Left lung (tissue), 10 donors: ENCODE data around the gene TGFBI. TPM values are rescaled to one million over a fixed set of nuclear protein-coding genes. Genes with fewer than 3 reads are reported as not detected.

Source experiments
- ATAC-seq: fragments of 200-7000 bp; cut with Tn5 transposase; one replicate; pipeline ENCODE4 v1.9.1; 2020; ENCODE audit warnings: moderate library complexity
- DNase-seq, 4 donors: peaks; one replicate each; pipeline ENCODE4 v3.0.0-alpha.2; 2013 to 2020
- H3K27ac ChIP-seq, 2 donors: fragments of 200-600 bp; sonication (generic) in 1 of 2; one replicate each; pipeline versions ENCODE4 v1.5.0 to v1.8.0; 2020 to 2021
- H3K27me3 ChIP-seq, 2 donors: fragments of 200-600 bp; sonication (generic) in 1 of 2; one replicate each; pipeline versions ENCODE4 v1.5.0 to v1.8.0; 2020 to 2021
- H3K36me3 ChIP-seq, 2 donors: fragments of 200-600 bp; sonication (generic) in 1 of 2; one replicate each; pipeline versions ENCODE4 v1.5.0 to v1.8.0; 2020 to 2021
- H3K4me1 ChIP-seq, 2 donors: fragments of 200-600 bp; one replicate each; pipeline ENCODE4 v1.8.0; 2021
- H3K4me3 ChIP-seq, 2 donors: fragments of 200-600 bp; sonication (generic) in 1 of 2; one replicate each; pipeline versions ENCODE4 v1.5.0 to v1.8.0; 2020 to 2021; ENCODE audit warnings: mild to moderate bottlenecking in 1 of 2
- H3K9me3 ChIP-seq, 2 donors: fragments of 200-600 bp; sonication (generic) in 1 of 2; one replicate each; pipeline versions ENCODE4 v1.5.0 to v1.8.0; 2020 to 2021
- intact Hi-C, 2 donors: fragments of 100-400 bp; cut with DNase I; formaldehyde crosslinking; loops; one replicate each; pipeline versions ENCODE4 v1.11.2 to v1.14.2; 2022
- polyA plus RNA-seq, 6 donors: library from polyadenylated mRNA; unstranded; fragments of 120-200 nt; gene quantifications; one replicate each; pipeline ENCODE4 v1.2.1, GENCODE V29; 2013; ENCODE audit not compliant: insufficient read length in 6 of 6
- total RNA-seq, 2 donors: library from RNA; stranded (reverse); fragmentation: NEBNext Ultra II Directional; extraction: Animal tissue kit (Norgen Biotek cat#: 25700); gene quantifications; one replicate each; pipeline ENCODE4 v1.2.1, GENCODE V29; 2021
- TF ChIP-seq, protein P1 (sequence below), 2 donors: fragments of 200-600 bp; sonication (generic) in 1 of 2; IDR thresholded peaks; one replicate each; pipeline versions ENCODE4 v1.5.0 to v1.8.0; 2021; ENCODE audit warnings: antibody characterized with exemption in 2 of 2
- donor health status: DM: no; HTN: yes; CAD: no.
- donor health status: DM: no; HTN: no; CAD: no.

The TGFBI gene
- total and polyA plus RNA-seq, 8 donors = 124 to 222 (median 146) TPM

- Histone ChIP-seq H3K27me3 (no peaks in the 10 kb centered on the region), H3K4me1 (no peaks in the 10 kb centered on the region), H3K4me3 (no peak overlapping the region), H3K36me3 (peaks cover 0 to 36% of the 10 kb centered on the region in 2 donors), H3K9me3 (no peaks in the 10 kb centered on the region), H3K27ac (no peak overlapping the region)
- ATAC-seq (no peak), DNase-seq (no peak)
- intact Hi-C loops = loop anchor here in 1 of 2 donors (10.0 kb wide), 1 partner anchor 120 kb away; no protein-coding TSS in a partner anchor
- TF ChIP-seq, protein P1, sequence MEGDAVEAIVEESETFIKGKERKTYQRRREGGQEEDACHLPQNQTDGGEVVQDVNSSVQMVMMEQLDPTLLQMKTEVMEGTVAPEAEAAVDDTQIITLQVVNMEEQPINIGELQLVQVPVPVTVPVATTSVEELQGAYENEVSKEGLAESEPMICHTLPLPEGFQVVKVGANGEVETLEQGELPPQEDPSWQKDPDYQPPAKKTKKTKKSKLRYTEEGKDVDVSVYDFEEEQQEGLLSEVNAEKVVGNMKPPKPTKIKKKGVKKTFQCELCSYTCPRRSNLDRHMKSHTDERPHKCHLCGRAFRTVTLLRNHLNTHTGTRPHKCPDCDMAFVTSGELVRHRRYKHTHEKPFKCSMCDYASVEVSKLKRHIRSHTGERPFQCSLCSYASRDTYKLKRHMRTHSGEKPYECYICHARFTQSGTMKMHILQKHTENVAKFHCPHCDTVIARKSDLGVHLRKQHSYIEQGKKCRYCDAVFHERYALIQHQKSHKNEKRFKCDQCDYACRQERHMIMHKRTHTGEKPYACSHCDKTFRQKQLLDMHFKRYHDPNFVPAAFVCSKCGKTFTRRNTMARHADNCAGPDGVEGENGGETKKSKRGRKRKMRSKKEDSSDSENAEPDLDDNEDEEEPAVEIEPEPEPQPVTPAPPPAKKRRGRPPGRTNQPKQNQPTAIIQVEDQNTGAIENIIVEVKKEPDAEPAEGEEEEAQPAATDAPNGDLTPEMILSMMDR (IDR thresholded peaks at IDR 0.05) = no peak
Measured at GRCh38 chr5:136064510-136064909, 35.7 kb downstream of the TGFBI start.

DNA sequence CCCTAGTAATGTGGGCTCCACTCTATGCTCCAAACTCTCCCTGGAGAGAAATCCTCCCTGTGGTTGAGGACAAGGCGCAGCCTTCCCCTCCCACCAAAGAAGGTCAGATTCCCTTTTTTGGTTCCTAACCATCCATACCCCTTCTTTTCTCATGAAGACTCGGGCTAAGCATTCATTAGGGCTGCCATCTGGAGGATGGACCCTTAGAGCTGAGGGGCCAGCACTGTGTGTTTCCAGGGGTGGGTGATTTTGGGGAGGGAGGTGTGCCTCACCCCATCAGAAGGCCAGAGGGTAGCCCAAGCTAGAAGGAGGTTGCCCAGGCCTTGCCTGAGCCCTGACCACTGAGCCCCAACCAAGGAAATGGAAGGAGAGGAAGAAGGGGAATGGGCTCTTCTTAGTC is 36.8 kb downstream of the TGFBI start:
- Histone ChIP-seq H3K4me3 (no peak overlapping the region), H3K27me3 (no peaks in the 10 kb centered on the region), H3K27ac (no peak overlapping the region), H3K36me3 (peaks cover 0 to 25% of the 10 kb centered on the region in 2 donors), H3K9me3 (no peaks in the 10 kb centered on the region), H3K4me1 (no peaks in the 10 kb centered on the region)
- TF ChIP-seq, protein P1 (IDR thresholded peaks at IDR 0.05) = no peak
- ATAC-seq = no peak
- intact Hi-C loops = loop anchor here in 1 of 2 donors (10.0 kb wide), 1 partner anchor 121 kb away; no protein-coding TSS in a partner anchor
- no peak for DNase-seq

GRCh38 chr5:136066661-136067271 is 38.0 kb downstream of the TGFBI start:
- TF ChIP-seq, protein P1 (IDR thresholded peaks at IDR 0.05) = no peak
- no peaks in the 10 kb centered on the region for H3K9me3 ChIP-seq
- intact Hi-C loops = loop anchor here in 1 of 2 donors (10.0 kb wide), 1 partner anchor 122 kb away; no protein-coding TSS in a partner anchor
- H3K4me1 ChIP-seq = no peaks in the 10 kb centered on the region
- H3K4me3 ChIP-seq = no peak overlapping the region
- peaks cover 0 to 13% of the 10 kb centered on the region in 2 donors for H3K36me3 ChIP-seq
- DNase-seq = peak in 1 of 4 donors; percentile 65
- peak; percentile 36 for ATAC-seq
- H3K27ac ChIP-seq = no peak overlapping the region
- no peaks in the 10 kb centered on the region for H3K27me3 ChIP-seq

- TF ChIP-seq, protein P1 (IDR thresholded peaks at IDR 0.05) = no peak
- H3K27me3 ChIP-seq = no peaks in the 10 kb centered on the region
- no peaks in the 10 kb centered on the region for H3K4me1 ChIP-seq
- peaks cover 0 to 7% of the 10 kb centered on the region in 2 donors for H3K36me3 ChIP-seq
- ATAC-seq (peak; percentile 6), DNase-seq (no peak)
- intact Hi-C loops = loop anchor here in 1 of 2 donors (10.0 kb wide), 1 partner anchor 123 kb away; no protein-coding TSS in a partner anchor
- H3K27ac ChIP-seq = no peak overlapping the region
- no peak overlapping the region for H3K4me3 ChIP-seq
- H3K9me3 ChIP-seq = no peaks in the 10 kb centered on the region
Measured at GRCh38 chr5:136067422-136067821, 38.6 kb downstream of the TGFBI start.

DNA sequence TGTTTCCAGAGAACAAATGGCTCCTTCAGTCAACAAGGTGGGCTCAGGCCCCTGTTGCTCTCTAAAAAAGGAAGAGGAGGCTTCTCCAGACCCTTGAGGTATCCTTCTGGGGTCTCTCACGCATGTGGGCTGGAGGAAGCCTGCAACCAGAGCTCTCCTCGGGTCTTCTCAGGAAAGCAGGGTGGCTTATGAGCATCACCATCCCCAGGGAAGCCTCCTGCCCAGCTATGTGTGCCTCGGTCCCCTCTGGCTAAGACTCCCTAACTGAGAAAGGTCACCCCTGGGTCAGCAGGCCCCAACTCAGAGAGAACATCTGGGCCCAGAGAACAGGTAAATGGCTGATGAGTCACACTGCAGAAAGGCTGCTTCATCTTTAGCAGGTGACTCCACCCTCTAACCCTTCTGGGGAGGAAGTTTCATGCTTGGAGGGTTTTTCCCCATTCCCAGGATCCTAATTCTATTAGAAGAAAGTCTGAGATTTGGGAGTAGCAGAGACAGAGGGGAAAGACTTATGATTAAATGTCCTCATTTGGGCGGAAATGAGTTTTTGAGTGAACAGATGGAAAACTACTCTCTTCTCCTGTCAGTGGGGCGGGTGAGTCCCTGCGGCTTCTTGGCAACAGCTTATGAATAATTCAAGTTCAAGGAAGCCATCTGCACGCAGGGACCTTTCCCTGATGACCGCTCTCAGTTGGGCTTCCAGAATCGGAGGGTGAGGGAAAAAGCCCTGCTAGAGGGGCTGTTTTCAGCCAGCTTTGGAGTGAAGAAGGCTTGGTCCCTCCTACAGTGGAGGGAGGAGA is 41.9 kb downstream of the TGFBI start:
- peak in 2 of 4 donors; percentile 76 to 89 for DNase-seq
- intact Hi-C loops = no loop called here
- Histone ChIP-seq H3K27ac (no peak overlapping the region), H3K9me3 (no peaks in the 10 kb centered on the region), H3K4me1 (no peaks in the 10 kb centered on the region), H3K4me3 (no peak overlapping the region), H3K27me3 (no peaks in the 10 kb centered on the region), H3K36me3 (no peaks in the 10 kb centered on the region)
- ATAC-seq = no peak
- TF ChIP-seq, protein P1 (IDR thresholded peaks at IDR 0.05) = no peak
